NK-92 (cell line): Measurements from ENCODE around the gene NLRC5.
"Not testable (repeated sequence)": the region's sequence is repeated elsewhere in the genome, so short reads cannot be mapped to it uniquely, and the experiment has no call there.

Experiments
- DNase-seq: peaks from one replicate; lab custom pipeline; 2025; ENCODE audit not compliant: unreplicated experiment; lab: John Stamatoyannopoulos, UW

NLRC5 gene

GRCh38 chr16:57069053-57069452 lies 79.7 kb downstream of the NLRC5 start:
- DNase-seq = no peak

GRCh38 chr16:57069635-57070370 lies 80.4 kb downstream of the NLRC5 start:
- no peak for DNase-seq

- no peak for DNase-seq
These were observed 81.1 kb downstream of the NLRC5 start for GRCh38 chr16:57070424-57070823.

GRCh38 chr16:57071081-57071732 lies 81.8 kb downstream of the NLRC5 start:
- not testable (repeated sequence) for DNase-seq

DNA sequence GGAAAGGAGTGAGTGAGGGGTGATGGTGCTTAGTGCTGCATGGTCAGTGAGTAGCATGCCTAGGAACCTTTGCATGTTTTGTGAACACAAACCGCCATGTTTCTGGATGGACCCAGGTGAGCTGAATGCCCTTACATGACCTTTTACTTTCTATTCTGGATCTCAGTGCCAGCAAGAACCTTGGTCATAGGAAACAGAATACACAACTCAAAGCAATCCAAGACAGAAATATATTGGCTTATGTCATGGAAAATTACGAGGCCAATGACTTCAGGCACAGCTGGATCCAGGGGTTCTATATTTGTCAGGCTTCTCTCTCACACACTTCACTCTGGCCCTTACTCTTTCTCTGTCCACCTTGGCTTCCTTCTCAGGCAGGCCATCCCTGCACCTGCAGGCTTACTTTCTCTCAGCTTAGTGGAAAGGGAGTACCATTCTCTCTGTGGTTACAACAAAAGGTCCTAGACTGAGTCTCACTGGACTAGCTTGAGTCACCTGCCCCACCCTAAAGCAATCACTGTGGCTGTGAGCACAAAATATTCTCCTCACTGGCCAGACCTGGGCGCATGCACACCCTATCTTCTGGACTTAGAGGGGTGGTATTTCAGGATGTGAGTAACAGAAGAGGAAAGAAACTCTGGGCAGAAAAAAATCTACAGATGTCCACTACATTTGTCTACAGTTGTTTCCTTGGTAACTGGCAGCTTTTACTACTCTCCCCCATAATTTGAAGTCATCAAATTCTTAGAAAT lies 82.7 kb downstream of the NLRC5 start:
- no peak for DNase-seq

GRCh38 chr16:57072616-57073275 lies 83.4 kb downstream of the NLRC5 start:
- DNase-seq = no peak

- DNase-seq = no peak
These were observed 88.4 kb downstream of the NLRC5 start for GRCh38 chr16:57077714-57078113.

- no peak for DNase-seq
These were observed 92.4 kb downstream of the NLRC5 start for GRCh38 chr16:57081744-57082143.

GRCh38 chr16:57082664-57083063 lies 93.3 kb downstream of the NLRC5 start:
- DNase-seq = no peak

DNA sequence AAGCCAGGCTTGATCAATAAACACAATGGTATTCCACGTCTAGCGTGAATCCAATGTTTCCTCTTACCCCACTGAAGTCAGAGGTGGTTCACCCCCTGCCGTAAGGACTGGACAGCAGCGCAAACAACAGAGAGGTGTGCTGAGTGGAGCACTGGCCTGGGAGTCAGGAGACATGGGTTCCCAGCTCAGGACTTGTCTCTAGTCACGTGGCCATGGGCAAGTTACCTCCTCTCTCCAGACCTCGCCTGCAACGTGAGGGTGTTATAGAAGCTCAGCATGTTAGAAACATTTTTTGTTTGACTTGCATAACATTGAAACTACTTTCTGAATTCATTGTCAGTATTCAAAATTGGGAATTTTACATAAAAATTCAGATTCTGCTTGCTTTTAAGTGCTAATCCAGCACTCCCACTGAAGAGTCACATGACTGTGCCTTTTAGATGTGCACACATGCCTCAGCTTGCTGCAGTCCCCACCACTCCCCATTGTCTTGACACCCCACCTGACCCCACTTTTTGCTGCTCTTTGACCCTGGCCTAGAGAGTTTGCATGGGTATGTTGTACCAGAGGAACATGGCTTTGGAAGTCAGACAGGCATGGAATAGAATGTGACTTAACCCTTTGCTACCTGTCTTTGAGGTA lies 94.2 kb downstream of the NLRC5 start:
- DNase-seq = no peak

DNA sequence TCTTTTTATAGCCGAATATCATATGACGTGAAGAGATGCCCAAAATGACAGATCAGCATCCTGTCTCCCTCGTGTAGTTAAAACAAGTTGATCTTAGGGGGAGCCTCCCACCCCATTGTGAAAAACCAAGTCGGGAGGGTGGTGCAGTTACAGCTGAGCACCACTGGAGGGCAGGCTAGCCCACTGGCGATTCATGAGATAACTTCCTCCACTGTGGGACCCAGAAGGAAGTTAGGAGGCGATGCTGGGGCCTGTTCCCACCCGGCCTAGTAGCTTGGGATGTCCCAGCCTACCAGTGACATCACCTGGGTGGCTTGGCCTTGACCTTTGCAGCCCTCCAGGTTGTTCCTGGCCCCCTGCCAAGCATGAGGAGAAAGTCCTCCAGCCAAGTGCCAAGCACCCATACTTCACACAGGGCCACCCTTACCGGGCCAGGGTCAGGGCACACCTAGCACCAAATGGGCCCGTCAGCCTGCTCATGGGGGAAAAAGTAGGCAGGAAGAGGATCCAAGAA lies 95.0 kb downstream of the NLRC5 start:
- no peak for DNase-seq

GRCh38 chr16:57084996-57085395 lies 95.6 kb downstream of the NLRC5 start:
- no peak for DNase-seq

- DNase-seq = no peak
These were observed 97.6 kb downstream of the NLRC5 start for GRCh38 chr16:57087003-57087402.

DNA sequence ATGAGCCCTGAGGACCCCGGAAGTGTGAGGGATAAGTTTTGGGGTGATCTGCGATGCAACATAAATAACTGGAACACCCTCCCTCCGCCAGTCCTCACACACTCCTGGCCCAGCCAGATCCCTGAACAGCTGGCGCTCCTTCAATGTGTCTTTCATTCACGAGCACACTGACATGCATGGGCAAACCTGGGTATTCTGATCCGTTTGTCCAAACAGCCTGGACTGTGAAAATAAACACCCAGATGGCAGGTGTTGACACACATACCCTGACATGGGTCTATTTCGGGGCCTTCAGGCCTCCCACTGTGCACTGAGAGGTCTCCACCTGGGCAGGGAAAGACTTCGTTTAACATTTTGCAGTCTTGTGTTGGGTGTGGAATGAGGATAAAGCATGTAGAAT lies 100.0 kb downstream of the NLRC5 start:
- DNase-seq = no peak

DNA sequence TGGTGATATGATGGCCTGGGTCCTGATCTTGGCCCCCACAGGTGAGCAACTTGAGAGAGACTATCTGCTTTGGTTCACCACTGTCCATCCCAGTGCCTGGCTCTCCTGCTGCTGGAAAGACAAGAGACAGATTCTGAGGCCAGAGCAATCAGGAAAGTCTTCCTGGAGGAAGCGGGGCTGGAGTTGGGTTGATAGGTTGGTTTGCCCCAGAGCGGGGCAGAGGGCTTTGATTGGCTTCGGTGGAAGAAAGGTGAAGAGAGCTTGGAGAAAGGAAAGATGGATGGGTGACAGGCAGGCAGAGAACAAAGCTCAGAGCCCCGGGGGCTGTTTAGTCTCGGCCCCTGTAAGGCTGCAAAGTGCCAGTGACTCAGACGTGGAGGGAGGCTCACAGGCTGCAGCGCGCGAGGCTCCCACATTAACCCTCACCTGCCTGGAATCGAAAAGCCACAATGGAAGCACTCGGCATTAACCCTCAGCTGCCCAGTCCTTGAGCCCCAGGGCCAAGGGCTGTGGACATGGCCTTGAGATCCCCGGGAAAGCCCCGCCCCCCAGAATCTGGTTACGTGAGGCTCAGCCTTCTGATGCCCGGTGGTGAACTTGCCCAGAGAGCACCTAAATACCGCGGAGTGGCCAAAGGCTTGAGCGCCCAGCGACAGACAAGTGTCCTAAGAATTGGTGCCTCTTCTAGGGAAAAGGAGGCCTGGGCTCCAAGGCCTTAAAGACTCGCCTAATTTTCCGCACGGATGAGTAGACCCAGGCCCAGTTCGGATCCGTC lies 102.0 kb downstream of the NLRC5 start:
- DNase-seq = no peak

GRCh38 chr16:57091975-57092785 lies 102.8 kb downstream of the NLRC5 start, which contains the start of gene CPNE2:
TSS of gene CPNE2 (plus strand) at chr16:57092583. CDS start at chr16:57110743, 18,160 bp downstream.
- no peak for DNase-seq

DNA sequence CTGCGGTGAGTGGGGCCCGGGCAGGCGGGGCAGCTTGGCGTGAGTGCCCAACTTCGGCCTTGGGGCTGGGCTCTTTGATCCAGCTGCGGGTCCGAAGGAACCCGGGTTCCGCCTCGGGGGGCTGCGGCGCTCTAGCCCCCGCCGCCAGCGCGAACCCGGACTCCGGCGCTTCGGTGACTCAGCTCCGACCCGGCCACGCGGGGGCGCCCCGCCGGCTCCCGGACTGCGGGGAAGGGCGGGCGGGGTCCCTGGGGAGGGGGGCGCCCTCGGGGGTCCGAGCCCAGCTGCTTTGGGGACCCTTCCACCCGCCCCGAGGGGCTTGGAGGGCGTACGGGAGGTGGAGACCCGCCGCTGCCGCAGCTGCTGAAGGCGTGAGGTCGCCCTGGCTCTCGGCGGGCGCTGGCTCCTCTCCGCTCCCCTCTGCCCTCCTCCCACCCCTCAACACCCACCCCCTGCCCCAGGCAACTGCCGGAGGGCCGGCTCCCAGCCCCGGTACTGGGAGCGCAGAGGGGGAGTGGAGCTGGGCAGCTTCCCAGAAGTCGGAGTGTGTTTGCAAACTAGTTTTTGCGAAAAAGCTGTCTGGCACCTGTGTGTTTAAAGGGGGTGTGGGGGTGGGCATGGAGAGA lies 103.5 kb downstream of the NLRC5 start:
- DNase-seq = no peak

DNA sequence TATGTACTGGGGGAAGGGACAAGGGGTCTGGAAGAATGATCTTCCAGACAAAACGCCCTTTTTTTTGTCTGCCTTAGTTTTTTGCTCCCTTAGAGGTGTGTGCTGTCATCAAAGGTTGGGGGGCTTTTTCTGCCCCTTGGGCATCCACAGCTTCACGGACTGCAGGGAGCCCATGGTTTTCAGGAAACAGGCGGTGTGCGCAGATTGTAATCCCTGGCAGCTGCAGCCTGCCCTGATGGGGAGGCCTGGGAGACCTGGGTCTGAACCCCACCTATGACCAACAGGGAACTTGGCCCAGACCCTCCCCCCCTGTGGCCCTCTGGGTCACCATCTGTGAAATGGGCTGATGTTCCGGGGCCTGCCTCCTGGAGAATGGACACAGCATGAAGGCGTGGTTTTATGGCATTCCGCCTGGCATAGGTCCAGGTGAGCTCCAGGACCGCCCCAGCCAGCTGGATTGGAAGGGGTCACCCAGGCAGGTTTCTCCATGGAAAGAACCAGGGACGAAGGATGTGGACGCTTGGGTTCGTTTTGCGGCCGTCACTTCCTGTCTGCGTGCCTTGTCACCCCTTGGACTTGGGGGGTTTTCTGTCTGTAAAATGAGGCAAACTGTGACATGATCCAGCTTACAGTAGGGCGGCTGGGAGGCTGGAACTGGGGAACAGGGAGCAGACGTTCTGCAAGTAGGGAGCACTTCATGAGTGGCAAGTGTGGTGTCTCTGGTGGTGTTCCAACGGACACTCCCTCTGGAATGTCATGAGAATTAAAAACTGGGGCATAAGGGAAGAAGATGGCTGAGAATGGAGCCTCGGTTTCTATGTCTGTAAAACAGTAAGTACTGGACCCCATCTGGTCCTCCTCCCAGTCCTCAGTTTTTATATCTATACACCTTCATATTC lies 104.6 kb downstream of the NLRC5 start:
- DNase-seq = no peak
